K562 (cell line): ENCODE measurements around the gene CSTF1. TPM values are rescaled to one million over a fixed set of nuclear protein-coding genes. Genes with fewer than 3 reads are reported as not detected.

Source experiments
- ATAC-seq: fragments of 200-7000 bp; cut with Tn5 transposase; 3 replicates; pipeline ENCODE4 v1.9.1; 2020; ENCODE audit warnings: moderate library complexity
- BruUV-seq: library from RNA; stranded (reverse); fragments of 400-500 nt; replicated peaks from 2 replicates; lab custom pipeline; 2021; lab: Mats Ljungman, UMichigan
- CTCF ChIA-PET: fragments of 300-600 bp; formaldehyde crosslinking; extraction: SDS; loops from one replicate; lab custom pipeline; 2021; ENCODE audit warnings: low intra/inter-chr PET ratio; lab: Yijun Ruan, JAX
- POLR2A ChIA-PET: fragments of 300-600, 350-650 bp; sonication (Branson Sonifier 250); formaldehyde crosslinking; extraction: SDS; loops from one replicate; lab custom pipeline; 2021; ENCODE audit warnings: antibody characterized with exemption, inconsistent platforms; lab: Yijun Ruan, JAX
- DNase-seq, 4 experiments: peaks; one replicate each; pipeline versions ENCODE4 v3.0.0 to v3.0.0-alpha.2; 2011 to 2018; ENCODE audit warnings: low spot score in 3 of 4, mixed read lengths in 3 of 4; ENCODE audit errors: extremely low read depth in 1 of 4
- FAIRE-seq: peaks from 2 replicates; lab custom pipeline; 2011; peaks lifted over from hg19 to GRCh38; lab: Jason Lieb, UNC
- H2AFZ ChIP-seq: 2 replicates; pipeline ENCODE4 v1.6.0; 2011; ENCODE audit warnings: low read depth, low read length, control low read depth, inconsistent platforms
- H3K27ac ChIP-seq: fragments of 200-600 bp; 3 replicates; pipeline ENCODE4 v1.8.0; 2011; ENCODE audit warnings: low read depth, mild to moderate bottlenecking, control low read depth, inconsistent platforms, low read length, moderate library complexity, mixed read lengths; ENCODE audit errors: extremely low read depth
- H3K27me3 ChIP-seq, 2 experiments: fragments of 300-600 bp in 1 of 2; 2 replicates in 1 of 2; 3 replicates in 1 of 2; pipeline versions ENCODE4 v1.6.0 to v1.8.0; 2011; ENCODE audit warnings: inconsistent platforms in 2 of 2, low read length in 2 of 2, mild to moderate bottlenecking in 1 of 2, mixed read lengths in 1 of 2, moderate library complexity in 1 of 2; ENCODE audit not compliant: control insufficient read depth in 2 of 2, insufficient read depth in 2 of 2
- H3K36me3 ChIP-seq: fragments of 300-600 bp; 3 replicates; pipeline ENCODE4 v1.8.0; 2011; ENCODE audit warnings: mild to moderate bottlenecking, low read length, inconsistent platforms; ENCODE audit not compliant: control insufficient read depth, insufficient read depth
- H3K4me1 ChIP-seq, 2 experiments: fragments of 200-600 bp in 1 of 2; replicated peaks in 1 of 2; 2 replicates in 1 of 2; 3 replicates in 1 of 2; pipeline versions ENCODE4 v1.5.1 to v1.8.0; 2011; ENCODE audit warnings: inconsistent platforms in 2 of 2, low read length in 2 of 2, mild to moderate bottlenecking in 1 of 2, mixed read lengths in 1 of 2, moderate library complexity in 1 of 2; ENCODE audit not compliant: control insufficient read depth in 2 of 2, insufficient read depth in 2 of 2
- H3K4me2 ChIP-seq: 2 replicates; pipeline ENCODE4 v1.6.1; 2011; ENCODE audit warnings: low read length, control low read depth, inconsistent platforms, mixed read lengths; ENCODE audit not compliant: insufficient read depth
- H3K4me3 ChIP-seq: fragments of 200-600 bp; sonication (generic), shearing (Covaris generic); 2 replicates; pipeline ENCODE4 v1.5.1; 2016; ENCODE audit warnings: control low read depth, inconsistent platforms
- H3K79me2 ChIP-seq: fragments of 200-600 bp; 3 replicates; pipeline ENCODE4 v1.8.0; 2011; ENCODE audit warnings: low read length, inconsistent platforms; ENCODE audit not compliant: control insufficient read depth, insufficient read depth
- H3K9ac ChIP-seq, 2 experiments: 2 replicates each; pipeline versions ENCODE4 v1.6.0 to v1.6.1; 2011; ENCODE audit warnings: low read depth in 2 of 2, low read length in 2 of 2, control low read depth in 1 of 2, inconsistent platforms in 1 of 2, mild to moderate bottlenecking in 1 of 2, mixed read lengths in 1 of 2; ENCODE audit not compliant: insufficient read depth in 1 of 2
- H3K9me1 ChIP-seq: one replicate; pipeline ENCODE4 v1.6.0; 2011; ENCODE audit warnings: inconsistent platforms, mild to moderate bottlenecking, low read length, moderate library complexity; ENCODE audit not compliant: control insufficient read depth, insufficient read depth
- H3K9me3 ChIP-seq: replicated peaks from 2 replicates; pipeline ENCODE4 v1.5.1; 2011; ENCODE audit warnings: low read depth, low read length, inconsistent platforms; ENCODE audit not compliant: control insufficient read depth, insufficient read depth
- H4K20me1 ChIP-seq: replicated peaks from 2 replicates; pipeline ENCODE4 v1.6.1; 2011; ENCODE audit warnings: low read length, inconsistent platforms, mixed read lengths; ENCODE audit not compliant: control insufficient read depth, insufficient read depth
- BCLAF1 ChIP-seq, 2 experiments: fragments of 450-650 bp in 1 of 2; IDR thresholded peaks; 2 replicates each; pipeline ENCODE4 v1.6.1; 2011 to 2017; ENCODE audit warnings: low read depth in 2 of 2, antibody characterized with exemption in 1 of 2, borderline replicate concordance in 1 of 2, low read length in 1 of 2, mild to moderate bottlenecking in 1 of 2, mixed read lengths in 1 of 2; ENCODE audit not compliant: control insufficient read depth in 1 of 2
- FOXK1 ChIP-seq: sonication (generic); formaldehyde crosslinking; IDR thresholded peaks from 2 replicates; pipeline ENCODE4 v1.8.0; 2022; ENCODE audit warnings: missing genetic modification reagents, mild to moderate bottlenecking, borderline replicate concordance
- ILK ChIP-seq: fragments of 450-650 bp; IDR thresholded peaks from 2 replicates; pipeline ENCODE4 v1.6.1; 2016; ENCODE audit warnings: missing genetic modification characterization, low read depth, mild to moderate bottlenecking, missing compliant biosample characterization, moderate library complexity, borderline replicate concordance
- POLR2H ChIP-seq: IDR thresholded peaks from 2 replicates; pipeline ENCODE4 v1.6.1; 2016; ENCODE audit warnings: missing genetic modification characterization, low read depth, mild to moderate bottlenecking, control low read depth, missing compliant biosample characterization, moderate library complexity
- SIX5 ChIP-seq, 2 experiments: IDR thresholded peaks; 2 replicates each; pipeline ENCODE4 v1.6.1; 2011; ENCODE audit warnings: low read length in 2 of 2, borderline replicate concordance in 1 of 2, low read depth in 1 of 2, mild to moderate bottlenecking in 1 of 2, moderate library complexity in 1 of 2; ENCODE audit not compliant: insufficient read depth in 1 of 2
- SMAD1 ChIP-seq: fragments of 150-350 bp; IDR thresholded peaks from 2 replicates; pipeline ENCODE4 v1.6.1; 2014; ENCODE audit warnings: low read length, low read depth; ENCODE audit not compliant: partially characterized antibody
- TCF15 ChIP-seq: fragments of 250-450 bp; sonication (Bioruptor Pico); IDR thresholded peaks from 2 replicates; pipeline ENCODE4 v1.8.0; 2022; ENCODE audit warnings: moderate library complexity, mild to moderate bottlenecking, inconsistent platforms
- ZNF318 ChIP-seq, 2 experiments: fragments of 450-650 bp; IDR thresholded peaks; 2 replicates each; pipeline ENCODE4 v1.6.1; 2016; ENCODE audit warnings: mild to moderate bottlenecking in 2 of 2, borderline replicate concordance in 1 of 2, low read depth in 1 of 2, moderate library complexity in 1 of 2
- ZNF785 ChIP-seq: fragments of 250-450 bp; sonication (Bioruptor Pico); IDR thresholded peaks from 2 replicates; pipeline ENCODE4 v1.4.0; 2020; ENCODE audit warnings: mild to moderate bottlenecking
- WGBS: fragments of 100-300 bp; shearing (Covaris generic); methylation state at CpG from one replicate; pipeline ENCODE4 v1.1.6; 2016; ENCODE audit warnings: low coverage, mixed read lengths; ENCODE audit not compliant: insufficient coverage; ENCODE audit errors: missing lambda C conversion rate; 5-methylcytosine and 5-hydroxymethylcytosine counted together
- in situ Hi-C: fragments of 300-500 bp; cut with MboI; formaldehyde crosslinking; loops from 4 replicates; pipeline ENCODE4 v1.15.0; 2018; ENCODE audit warnings: inconsistent platforms, mixed read lengths
- intact Hi-C: fragments of 100-400 bp; cut with micrococcal nuclease; formaldehyde crosslinking; loops from 2 replicates; pipeline ENCODE4 v1.14.2; 2022
- polyA plus RNA-seq, 8 experiments: library from polyadenylated mRNA; depleted of rRNA in 4 of 8; stranded (reverse) in 5 of 8; unstranded in 3 of 8; fragments of >200 nt; fragmentation: Nextera tagmentation in 2 of 8; fragmentation: Illumina TruSeq in 1 of 8; extraction: Ambion mirVana in 2 of 8; extraction: Trizol in 1 of 8; gene quantifications; 2 replicates each; pipeline versions ENCODE4 v1.2.1 to v1.2.3, GENCODE V29; 2011 to 2014; ENCODE audit warnings: inconsistent platforms in 1 of 8, missing spikeins in 1 of 8
- total RNA-seq, 7 experiments: library from RNA; depleted of rRNA in 6 of 7; stranded (reverse); fragments of >200 nt in 6 of 7; fragmentation: Illumina TruSeq in 2 of 7; extraction: Trizol in 2 of 7; gene quantifications; 2 replicates each; pipeline versions ENCODE4 v1.2.1 to v1.2.3, GENCODE V29; 2011 to 2021; ENCODE audit warnings: low replicate concordance in 1 of 7

The CSTF1 gene
- total and polyA plus RNA-seq, 9 of the 15 experiments (the other 6 are each of a cell fraction or from before 2014, with no cell fraction given): 30.8 to 110 (median 53.4) TPM

GRCh38 chr20:56378386-56378785 is 14.1 kb upstream of the CSTF1 start:
- Histone ChIP-seq H4K20me1 (no peaks in the 10 kb centered on the region; the same call in 1 of the 2 replicates), H3K4me1 (peaks cover 0 to 7% of the 10 kb centered on the region in 2 experiments; a peak in 2 of 5 replicates), H3K9me3 (no peaks in the 10 kb centered on the region), H2AFZ (no peak overlapping the region), H3K4me2 (no peak overlapping the region), H3K4me3 (no peak overlapping the region), H3K79me2 (peaks cover 87% of the 10 kb centered on the region), H3K9ac (no peak overlapping the region), H3K9me1 (no peaks in the 10 kb centered on the region), H3K27me3 (no peaks in the 10 kb centered on the region), H3K27ac (no peak overlapping the region), H3K36me3 (peaks cover 92% of the 10 kb centered on the region)
- 87% methylated on average over 3 of the region's 3 CpGs for WGBS
- BruUV-seq: no TSS peak
- DNase-seq: no peak
- FAIRE-seq: no peak
- POLR2A ChIA-PET: interaction anchor here (0.9 to 1.1 kb wide), 3 partner anchors 10 to 16 kb away, joined by 3 to 4 read pairs (median 3); no protein-coding TSS in a partner anchor
- CTCF ChIA-PET: no interaction called here
- in situ Hi-C loops: no loop called here
- intact Hi-C loops: no loop called here
- ATAC-seq: no peak
- TF ChIP-seq TCF15 (CRISPR knock-in tag): no peak
- TF ChIP-seq ZNF785 (CRISPR knock-in tag): no peak
- TF ChIP-seq SMAD1: no peak
- no peak for TF ChIP-seq ILK (tag)
- no peak for TF ChIP-seq ZNF318 (IDR thresholded peaks at IDR 0.05; ENCODE audit: borderline replicate concordance in 1 of 2, low read depth in 1 of 2)
- TF ChIP-seq BCLAF1 (IDR thresholded peaks at IDR 0.05; ENCODE audit: borderline replicate concordance in 1 of 2, control insufficient read depth in 1 of 2, low read depth in 2 of 2, low read length in 1 of 2): no peak
- TF ChIP-seq POLR2H (tag): no peak
- TF ChIP-seq SIX5 (IDR thresholded peaks at IDR 0.05; ENCODE audit: borderline replicate concordance in 1 of 2, insufficient read depth in 1 of 2, low read depth in 1 of 2, low read length in 2 of 2): no peak
- TF ChIP-seq FOXK1 (CRISPR knock-in tag): no peak
